ENCODE measurements around the gene TMPRSS13. TPM values are rescaled to one million over a fixed set of nuclear protein-coding genes. Genes with fewer than 3 reads are reported as not detected.
"Not testable (repeated sequence)": the region's sequence is repeated elsewhere in the genome, so short reads cannot be mapped to it uniquely, and the experiment has no call there.

TMPRSS13 gene
- total RNA-seq, 1 donor from 2014 or later, result not detected

GRCh38 chr11:117931331-117931950, 2.2 kb upstream of the TMPRSS13 start:
- no peak for DNase-seq (ENCODE audit: low read depth in 2 of 2)

DNA sequence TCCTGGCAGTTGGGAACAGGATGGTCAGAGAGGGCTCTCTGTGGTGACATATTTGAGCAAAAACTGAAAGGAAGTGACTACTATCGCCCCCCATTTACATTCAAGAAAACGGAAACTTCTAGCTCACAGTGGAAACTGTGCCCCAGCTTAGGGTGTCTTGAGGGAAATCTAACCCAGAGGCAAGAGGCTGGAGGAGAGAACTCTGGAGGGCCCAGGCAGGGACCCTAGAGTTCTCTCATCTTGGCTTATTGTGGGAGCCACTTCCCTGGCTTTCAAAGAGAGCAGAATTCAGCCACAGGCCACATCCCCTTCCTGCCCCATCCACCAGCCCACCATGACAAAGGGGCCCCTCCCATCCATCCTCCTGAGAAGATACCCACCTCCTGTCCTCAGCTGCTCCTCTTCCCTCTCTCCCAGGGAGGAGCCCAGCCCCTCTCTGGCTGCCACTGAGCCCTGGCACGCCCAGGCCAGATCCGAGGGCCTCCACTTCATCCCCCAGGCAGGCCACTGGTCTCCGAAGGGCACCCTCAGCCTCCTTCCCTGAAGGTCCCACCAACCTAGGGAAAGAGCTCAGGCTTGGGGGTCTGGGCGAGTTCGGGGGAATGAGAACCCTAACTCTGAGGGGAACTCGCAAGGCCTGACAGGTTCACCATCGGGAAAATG, 1.6 kb upstream of the TMPRSS13 start:
- DNase-seq (ENCODE audit: low read depth in 2 of 2), result no peak

GRCh38 chr11:117929916-117930570, 841 bp upstream of the TMPRSS13 start:
- DNase-seq (ENCODE audit: low read depth in 2 of 2), result no peak

DNA sequence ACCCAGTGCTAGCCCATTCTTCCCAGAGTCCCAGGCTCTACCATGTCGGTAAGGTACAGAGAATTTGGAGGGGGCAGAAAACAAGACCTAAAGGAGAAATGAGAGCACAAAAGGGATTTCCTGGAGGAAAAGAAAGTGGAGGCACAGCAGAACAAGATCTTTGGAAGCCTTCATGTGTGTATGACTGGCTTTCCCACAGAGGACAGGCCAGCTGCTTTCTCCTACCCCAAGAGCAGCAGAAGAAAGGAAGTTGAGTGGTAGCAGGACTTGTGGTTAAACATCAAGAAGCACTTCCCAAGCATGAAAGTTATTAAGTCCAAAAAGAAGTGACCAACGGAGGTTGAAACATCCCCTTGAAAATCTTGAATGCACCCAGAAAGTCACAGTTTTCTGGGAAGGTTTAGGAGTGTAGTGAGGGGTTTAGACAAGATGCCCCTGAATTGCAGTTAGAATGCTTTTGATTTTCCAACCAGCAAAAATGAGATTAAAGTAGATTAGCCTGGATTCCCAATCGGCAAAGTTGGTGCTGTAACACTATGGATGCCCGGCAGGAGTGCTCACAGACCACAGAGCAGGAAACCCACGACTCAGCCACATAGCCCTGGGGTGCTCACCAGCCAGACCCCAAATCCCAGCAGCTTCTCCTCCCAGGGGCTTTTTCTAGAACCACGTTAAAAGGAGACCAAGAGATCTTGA, 608 bp downstream of the TMPRSS13 start:
- no peak for DNase-seq (ENCODE audit: low read depth in 2 of 2)

- DNase-seq (ENCODE audit: low read depth in 2 of 2), result no peak
Measured at GRCh38 chr11:117927926-117928325, 1.3 kb downstream of the TMPRSS13 start.

DNA sequence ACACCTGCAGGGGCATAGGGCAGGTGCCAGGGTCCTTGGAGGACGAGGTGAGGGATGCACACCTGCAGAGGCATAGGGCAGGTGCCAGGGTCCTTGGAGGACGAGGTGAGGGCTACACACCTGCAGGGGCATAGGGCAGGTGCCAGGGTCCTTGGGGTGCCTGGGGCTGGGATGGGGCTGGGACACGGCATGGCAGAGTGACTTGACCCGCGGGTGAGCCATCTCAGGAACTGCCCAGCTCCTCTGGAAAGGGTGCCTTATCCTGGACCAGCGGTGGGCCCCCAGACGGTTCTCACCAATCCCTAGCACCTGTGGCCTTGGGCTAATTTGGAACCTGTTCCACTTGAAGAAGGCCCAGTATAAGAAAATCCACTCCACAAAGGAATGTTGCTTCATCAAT, 3.0 kb downstream of the TMPRSS13 start:
- not testable (repeated sequence) for DNase-seq (ENCODE audit: low read depth in 2 of 2)

- DNase-seq (ENCODE audit: low read depth in 2 of 2), result no peak
Measured at GRCh38 chr11:117925198-117925925, 3.8 kb downstream of the TMPRSS13 start.

GRCh38 chr11:117924631-117925170, 4.5 kb downstream of the TMPRSS13 start:
- DNase-seq (ENCODE audit: low read depth in 2 of 2), result no peak

GRCh38 chr11:117923773-117924172, 5.4 kb downstream of the TMPRSS13 start:
- no peak for DNase-seq (ENCODE audit: low read depth in 2 of 2)

DNA sequence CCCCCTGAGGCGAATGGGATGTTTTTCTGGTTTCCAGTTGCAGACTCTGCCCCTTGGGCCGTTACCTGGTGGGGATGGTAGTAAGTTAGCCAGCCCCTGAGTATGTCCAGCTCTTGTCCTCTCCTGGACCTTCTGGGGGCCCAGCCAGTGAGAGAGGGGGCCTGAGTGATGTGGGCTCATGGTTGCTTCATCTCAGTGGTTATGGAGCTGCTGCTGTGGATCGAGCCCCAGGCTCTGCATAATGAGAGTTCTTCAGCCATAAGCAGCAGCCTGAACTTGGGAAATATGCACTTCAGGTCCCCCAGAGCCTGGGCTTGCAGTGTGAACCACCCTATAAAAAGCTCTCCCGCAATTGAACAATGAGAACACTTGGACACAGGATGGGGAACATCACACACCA, 5.9 kb downstream of the TMPRSS13 start:
- DNase-seq (ENCODE audit: low read depth in 2 of 2), result no peak

DNA sequence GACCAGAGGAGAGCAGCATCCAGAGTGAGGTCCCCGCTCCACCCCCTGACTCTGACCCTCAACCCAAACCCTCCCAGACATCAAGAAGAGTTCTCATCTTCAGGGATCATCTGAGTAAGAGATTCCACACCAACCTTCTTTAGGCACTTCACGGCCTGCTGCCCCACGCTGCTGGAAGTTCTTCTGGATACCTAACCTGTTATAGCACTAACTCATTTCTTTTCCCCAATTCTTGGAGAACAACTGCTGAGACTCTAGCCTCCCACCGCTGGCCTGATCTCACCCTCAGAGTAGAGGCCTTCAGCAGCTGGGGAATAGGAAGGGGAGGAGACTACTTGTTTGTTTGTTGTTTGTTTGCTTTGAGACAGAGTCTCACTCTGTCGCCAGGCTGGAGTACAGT, 7.3 kb downstream of the TMPRSS13 start:
- DNase-seq (ENCODE audit: low read depth in 2 of 2), result no peak

GRCh38 chr11:117921456-117921855, 7.7 kb downstream of the TMPRSS13 start:
- no peak for DNase-seq (ENCODE audit: low read depth in 2 of 2)

- no peak for DNase-seq (ENCODE audit: low read depth in 2 of 2)
Measured at GRCh38 chr11:117919781-117920221, 9.4 kb downstream of the TMPRSS13 start.

DNA sequence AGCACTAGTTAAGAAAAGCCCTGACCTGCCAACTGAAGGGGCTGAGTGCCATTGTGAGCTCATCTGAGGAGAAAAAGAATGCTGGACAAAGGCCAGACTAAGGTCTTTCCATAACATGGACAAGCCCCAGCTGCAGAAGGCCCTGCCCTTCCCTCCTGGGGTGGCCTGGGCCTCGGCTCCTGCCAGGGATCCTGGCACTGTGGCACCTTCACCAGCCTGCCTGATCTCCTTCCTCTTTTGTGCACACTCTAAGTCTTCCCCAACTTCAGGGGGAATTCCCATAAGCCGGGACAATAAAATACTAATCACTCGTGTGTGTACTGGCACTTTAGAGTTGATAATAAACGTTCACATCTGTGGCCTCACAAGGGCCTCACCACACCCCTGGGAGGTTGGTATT, 9.9 kb downstream of the TMPRSS13 start:
- no peak for DNase-seq (ENCODE audit: low read depth in 2 of 2)

DNA sequence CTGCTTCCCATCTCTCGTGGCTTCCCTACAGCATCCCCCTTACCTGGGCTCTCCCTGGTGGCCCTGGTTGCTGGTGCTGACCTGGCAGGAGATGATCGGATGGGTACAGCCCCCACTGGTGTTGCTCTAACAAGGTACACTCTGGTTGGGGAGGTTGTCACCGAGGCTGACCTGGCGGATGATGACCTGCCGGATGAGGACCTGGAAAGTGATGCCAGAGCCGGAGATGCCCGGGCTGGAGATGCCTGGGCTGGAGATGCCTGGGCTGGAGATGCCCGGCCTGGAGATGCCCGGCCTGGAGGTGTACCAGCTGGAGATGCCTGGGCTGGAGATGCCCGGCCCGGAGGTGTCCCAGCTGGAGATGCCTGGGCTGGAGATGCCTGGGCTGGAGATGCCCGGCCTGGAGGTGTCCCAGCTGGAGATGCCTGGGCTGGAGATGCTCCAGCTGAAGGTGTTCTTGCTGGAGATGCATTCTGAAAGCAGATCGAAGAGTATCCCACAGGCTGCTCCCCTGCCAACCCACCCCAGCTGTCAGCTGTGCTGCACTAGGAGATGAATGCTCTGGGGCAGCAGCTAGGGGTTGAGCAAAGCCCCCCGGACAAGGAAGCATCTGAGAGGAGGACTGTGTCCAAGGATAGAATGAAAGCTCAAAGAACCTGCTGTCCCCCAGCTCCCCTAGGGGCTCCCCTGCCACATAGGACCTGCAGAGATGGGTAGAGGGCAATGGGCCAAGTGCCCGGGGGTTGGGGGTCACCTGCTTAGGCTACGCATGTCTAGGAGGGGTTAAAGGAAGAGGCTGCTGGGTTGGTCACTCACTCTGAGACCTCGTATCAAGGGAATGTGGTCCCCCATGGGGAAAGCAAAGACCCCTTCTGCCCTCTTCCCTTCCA, 10.6 kb downstream of the TMPRSS13 start:
- no peak for DNase-seq (ENCODE audit: low read depth in 2 of 2)

DNA sequence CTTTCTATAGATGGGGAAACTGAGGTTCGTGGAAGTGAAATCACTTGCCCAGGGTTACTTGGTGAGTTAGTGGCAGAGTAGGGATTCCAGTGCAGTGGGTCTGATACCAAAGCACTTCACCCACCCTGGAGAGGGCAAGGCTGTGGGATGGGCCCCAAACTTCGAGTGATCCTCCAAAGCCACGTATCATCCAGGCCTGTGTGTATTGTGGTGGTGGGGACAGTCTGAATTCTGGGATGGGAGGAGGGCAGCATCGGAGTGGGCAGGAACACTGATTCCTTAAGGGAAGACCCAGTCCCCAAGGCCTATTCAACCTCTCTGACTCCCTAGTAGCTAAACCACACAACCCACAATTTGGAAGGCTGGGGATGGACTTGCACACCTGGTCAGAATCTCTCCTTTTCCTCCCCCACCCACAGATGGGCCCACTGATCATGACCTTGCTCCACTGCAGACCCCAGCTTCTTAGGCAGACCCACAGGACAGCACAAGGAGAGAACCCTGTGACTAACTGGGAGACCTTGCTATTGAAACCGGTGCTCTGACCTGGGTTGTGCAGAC, 11.5 kb downstream of the TMPRSS13 start:
- DNase-seq (ENCODE audit: low read depth in 2 of 2), result no peak

DNA sequence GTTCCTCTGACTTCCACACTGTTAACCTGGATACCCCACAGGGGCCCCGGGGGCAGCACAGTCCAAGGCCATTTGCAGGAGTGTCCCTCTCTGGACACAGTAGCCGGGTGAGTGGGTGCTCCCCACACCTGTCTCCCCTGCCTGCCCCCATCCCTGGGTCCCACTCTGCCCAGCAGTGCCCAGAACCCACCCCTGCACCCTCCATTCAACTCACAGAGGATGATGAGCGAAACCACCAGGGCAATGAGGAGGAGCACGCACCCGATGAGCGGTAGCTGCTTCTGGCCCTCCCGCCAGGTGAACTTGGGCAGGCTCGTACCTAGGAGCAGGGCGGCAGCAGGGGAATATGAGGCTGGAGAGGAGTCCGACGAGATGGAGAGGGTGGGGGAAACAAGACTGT, 12.2 kb downstream of the TMPRSS13 start:
- DNase-seq (ENCODE audit: low read depth in 2 of 2), result no peak

- DNase-seq (ENCODE audit: low read depth in 2 of 2), result no peak
Measured at GRCh38 chr11:117915672-117916235, 13.4 kb downstream of the TMPRSS13 start.

- no peak for DNase-seq (ENCODE audit: low read depth in 2 of 2)
Measured at GRCh38 chr11:117914991-117915618, 14.1 kb downstream of the TMPRSS13 start.

All from dermis microvascular lymphatic vessel endothelial cell (primary cell).